Hepatocyte (in vitro differentiated cells): Measurements from ENCODE around the gene SLC28A2. TPM values are rescaled to one million over a fixed set of nuclear protein-coding genes. Genes with fewer than 3 reads are reported as not detected.

Experiments
- DNase-seq: peaks from one replicate; pipeline ENCODE4 v3.0.0-alpha.2; 2016; ENCODE audit warnings: low spot score
- H2AFZ ChIP-seq: fragments of 200-600 bp; sonication (generic); 2 replicates; pipeline ENCODE4 v1.6.0; 2016; ENCODE audit warnings: antibody characterized with exemption, mild to moderate bottlenecking
- H3K27ac ChIP-seq: fragments of 200-600 bp; sonication (generic); 2 replicates; pipeline ENCODE4 v1.5.1; 2016; ENCODE audit warnings: mild to moderate bottlenecking
- H3K27me3 ChIP-seq: fragments of 200-600 bp; sonication (generic); 2 replicates; pipeline ENCODE4 v1.6.1; 2016
- H3K36me3 ChIP-seq: fragments of 200-600 bp; sonication (generic); replicated peaks from 2 replicates; pipeline ENCODE4 v1.5.1; 2016; ENCODE audit warnings: low read depth; ENCODE audit not compliant: insufficient read depth
- H3K4me1 ChIP-seq: fragments of 200-600 bp; sonication (generic); 2 replicates; pipeline ENCODE4 v1.5.1; 2016; ENCODE audit warnings: mild to moderate bottlenecking, moderate library complexity; ENCODE audit not compliant: insufficient read depth
- H3K4me2 ChIP-seq: fragments of 200-600 bp; sonication (generic); 2 replicates; pipeline ENCODE4 v1.6.0; 2016
- H3K4me3 ChIP-seq: fragments of 200-600 bp; sonication (generic); 2 replicates; pipeline ENCODE4 v1.5.1; 2016; ENCODE audit warnings: mild to moderate bottlenecking
- H3K79me2 ChIP-seq: fragments of 200-600 bp; sonication (generic); 2 replicates; pipeline ENCODE4 v1.6.0; 2017; ENCODE audit warnings: mild to moderate bottlenecking
- H3K9me2 ChIP-seq: fragments of 200-600 bp; sonication (generic); replicated peaks from 2 replicates; pipeline ENCODE4 v1.6.0; 2017; ENCODE audit warnings: mild to moderate bottlenecking; ENCODE audit not compliant: insufficient read depth
- H3K9me3 ChIP-seq: fragments of 200-600 bp; sonication (generic); 2 replicates; pipeline ENCODE4 v1.5.1; 2016; ENCODE audit warnings: low read depth, mild to moderate bottlenecking
- H4K20me1 ChIP-seq: fragments of 200-600 bp; sonication (generic); 2 replicates; pipeline ENCODE4 v1.6.0; 2016; ENCODE audit warnings: mild to moderate bottlenecking; ENCODE audit not compliant: insufficient read depth, poor library complexity, severe bottlenecking
- EZH2 ChIP-seq: fragments of 200-600 bp; sonication (generic); IDR thresholded peaks from 2 replicates; pipeline ENCODE4 v1.6.1; 2016; ENCODE audit warnings: antibody characterized with exemption, mild to moderate bottlenecking, borderline replicate concordance
- EZH2phosphoT487 ChIP-seq: fragments of 200-600 bp; sonication (generic); IDR thresholded peaks from one replicate; pipeline ENCODE4 v1.6.1; 2018; ENCODE audit warnings: antibody characterized with exemption, mild to moderate bottlenecking, low read depth, moderate library complexity; ENCODE audit not compliant: unreplicated experiment, severe bottlenecking
- WGBS: methylation state at CpG from one replicate; pipeline ENCODE4 v1.1.6; 2016; ENCODE audit warnings: low lambda C conversion rate; ENCODE audit errors: missing lambda C conversion rate; 5-methylcytosine and 5-hydroxymethylcytosine counted together
- polyA plus RNA-seq: library from polyadenylated mRNA; unstranded; fragments of >200 nt; fragmentation: Nextera tagmentation; extraction: Ambion mirVana; gene quantifications from 2 replicates; pipeline ENCODE4 v1.2.1, GENCODE V29; 2016
- total RNA-seq: library from RNA; depleted of rRNA; stranded (reverse); fragments of >200 nt; gene quantifications from 2 replicates; pipeline ENCODE4 v1.2.3, GENCODE V29; 2014
- TF ChIP-seq, protein P1 (sequence below): fragments of 200-600 bp; sonication (generic); IDR thresholded peaks from 2 replicates; pipeline ENCODE4 v1.5.1; 2016; ENCODE audit warnings: antibody characterized with exemption, mild to moderate bottlenecking; ENCODE audit not compliant: poor library complexity

The SLC28A2 gene
- total and polyA plus RNA-seq, 2 experiments from 2014 or later: 1.5 to 1.8 TPM

DNA sequence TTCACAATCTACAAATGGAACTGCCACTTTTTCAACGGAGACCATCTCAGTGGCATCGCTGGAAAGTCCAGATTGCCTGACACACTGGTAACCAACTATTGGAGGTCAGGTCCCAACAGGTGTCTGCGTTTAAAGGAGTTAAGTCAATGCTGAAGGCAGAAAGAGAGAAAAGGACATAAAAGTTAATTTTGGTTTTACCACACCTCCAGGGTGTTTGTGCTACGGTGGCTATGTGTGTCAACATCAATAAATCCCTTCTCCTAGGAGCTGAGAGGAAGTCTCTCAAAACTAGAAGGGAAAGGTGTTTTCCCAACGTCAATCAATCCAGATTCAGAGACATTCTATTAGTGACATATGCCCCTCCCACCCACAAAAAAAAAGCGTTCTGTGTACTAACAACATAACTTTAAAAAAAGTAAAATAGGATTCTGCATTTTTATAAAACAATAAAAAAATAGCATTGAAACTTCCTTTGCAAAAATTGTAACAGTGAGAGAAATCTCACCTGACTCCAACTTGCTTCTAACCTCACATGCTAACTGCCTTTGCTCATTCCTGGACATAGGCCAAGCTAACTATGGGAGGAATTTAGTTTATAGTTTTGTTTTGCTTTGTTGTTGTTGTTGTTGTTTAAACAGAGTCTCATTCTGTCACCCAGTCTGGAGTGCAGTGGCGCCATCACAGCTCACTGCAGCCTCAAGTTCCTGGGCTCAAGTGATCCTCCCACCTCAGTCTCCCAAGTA lies 67.6 kb downstream of the SLC28A2 start:
- 83% methylated on average over 7 of the region's 7 CpGs for WGBS
- Histone ChIP-seq H3K9me3 (no peaks in the 10 kb centered on the region), H3K4me2 (no peak overlapping the region), H4K20me1 (no peaks in the 10 kb centered on the region), H3K27ac (no peak overlapping the region), H3K9me2 (no peaks in the 10 kb centered on the region), H3K27me3 (no peaks in the 10 kb centered on the region), H2AFZ (no peak overlapping the region), H3K36me3 (no peaks in the 10 kb centered on the region), H3K4me3 (no peak overlapping the region), H3K4me1 (peaks cover 6% of the 10 kb centered on the region), H3K79me2 (no peaks in the 10 kb centered on the region)
- TF ChIP-seq EZH2phosphoT487 (no peak), EZH2 (no peak)
- TF ChIP-seq, protein P1, sequence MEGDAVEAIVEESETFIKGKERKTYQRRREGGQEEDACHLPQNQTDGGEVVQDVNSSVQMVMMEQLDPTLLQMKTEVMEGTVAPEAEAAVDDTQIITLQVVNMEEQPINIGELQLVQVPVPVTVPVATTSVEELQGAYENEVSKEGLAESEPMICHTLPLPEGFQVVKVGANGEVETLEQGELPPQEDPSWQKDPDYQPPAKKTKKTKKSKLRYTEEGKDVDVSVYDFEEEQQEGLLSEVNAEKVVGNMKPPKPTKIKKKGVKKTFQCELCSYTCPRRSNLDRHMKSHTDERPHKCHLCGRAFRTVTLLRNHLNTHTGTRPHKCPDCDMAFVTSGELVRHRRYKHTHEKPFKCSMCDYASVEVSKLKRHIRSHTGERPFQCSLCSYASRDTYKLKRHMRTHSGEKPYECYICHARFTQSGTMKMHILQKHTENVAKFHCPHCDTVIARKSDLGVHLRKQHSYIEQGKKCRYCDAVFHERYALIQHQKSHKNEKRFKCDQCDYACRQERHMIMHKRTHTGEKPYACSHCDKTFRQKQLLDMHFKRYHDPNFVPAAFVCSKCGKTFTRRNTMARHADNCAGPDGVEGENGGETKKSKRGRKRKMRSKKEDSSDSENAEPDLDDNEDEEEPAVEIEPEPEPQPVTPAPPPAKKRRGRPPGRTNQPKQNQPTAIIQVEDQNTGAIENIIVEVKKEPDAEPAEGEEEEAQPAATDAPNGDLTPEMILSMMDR: no peak
- DNase-seq: no peak

DNA sequence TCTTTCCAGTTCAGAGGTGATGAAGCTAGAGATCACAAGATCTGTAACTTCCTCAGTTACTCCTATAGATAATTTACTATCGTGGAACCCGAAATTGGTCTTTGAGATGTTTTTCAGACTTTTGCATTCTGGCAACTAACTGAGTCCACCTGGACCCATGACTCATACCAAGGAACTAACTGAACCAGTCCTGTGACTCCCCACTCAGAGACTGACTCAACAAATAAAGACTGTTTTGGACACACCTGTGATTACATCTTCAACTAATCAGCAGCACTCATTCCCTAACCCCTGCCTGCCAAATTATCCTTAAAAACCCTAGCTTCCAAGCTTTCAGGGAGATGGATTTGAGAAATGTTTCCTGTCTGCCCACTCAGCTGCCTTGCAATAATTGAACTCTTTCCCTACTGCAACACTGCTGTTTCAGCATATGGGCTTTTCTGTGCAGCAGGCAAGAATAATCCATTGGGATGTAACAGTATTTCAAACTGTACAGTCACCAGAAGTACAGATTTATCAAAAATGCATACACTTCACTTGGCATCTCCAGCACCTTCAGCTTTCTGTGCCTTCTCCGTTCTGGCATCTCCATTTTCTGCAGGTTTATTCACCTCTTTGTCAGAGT lies 68.7 kb downstream of the SLC28A2 start:
- H3K9me3 ChIP-seq: no peaks in the 10 kb centered on the region
- H3K79me2 ChIP-seq: no peaks in the 10 kb centered on the region
- no peak for DNase-seq
- TF ChIP-seq, protein P1: no peak
- TF ChIP-seq EZH2: no peak
- no peak for TF ChIP-seq EZH2phosphoT487
- no peaks in the 10 kb centered on the region for H4K20me1 ChIP-seq
- no peaks in the 10 kb centered on the region for H3K27me3 ChIP-seq
- no peaks in the 10 kb centered on the region for H3K9me2 ChIP-seq
- H3K36me3 ChIP-seq: no peaks in the 10 kb centered on the region
- H3K4me1 ChIP-seq: peaks cover 6% of the 10 kb centered on the region
- H3K4me3 ChIP-seq: no peak overlapping the region
- H3K4me2 ChIP-seq: no peak overlapping the region
- no peak overlapping the region for H3K27ac ChIP-seq
- no peak overlapping the region for H2AFZ ChIP-seq
- whole genome bisulfite sequencing: 89% methylated on average over 3 of the region's 3 CpGs

DNA sequence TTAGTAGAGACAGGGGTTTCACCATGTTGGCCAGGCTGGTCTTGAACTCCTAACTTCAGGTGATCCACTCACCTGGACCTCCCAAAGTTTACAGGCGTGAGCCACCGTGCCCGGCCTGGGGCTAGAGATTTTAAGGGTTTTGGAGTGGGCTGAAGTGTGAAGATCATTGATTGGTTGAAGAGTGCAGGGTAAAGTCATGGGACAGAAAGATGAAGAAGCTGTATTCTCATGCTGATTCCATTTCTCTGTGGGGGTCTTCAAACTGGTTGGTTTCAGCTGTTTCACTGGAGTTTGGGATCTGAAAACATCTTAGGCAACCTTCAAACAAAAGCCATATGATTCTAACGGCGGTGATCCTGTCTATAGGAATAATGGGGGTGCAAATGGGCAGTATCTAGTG lies 74.2 kb downstream of the SLC28A2 start:
- Histone ChIP-seq H3K27ac (no peak overlapping the region), H3K4me1 (peaks cover 6% of the 10 kb centered on the region), H3K27me3 (no peaks in the 10 kb centered on the region), H3K9me3 (no peaks in the 10 kb centered on the region), H2AFZ (no peak overlapping the region), H3K4me3 (no peak overlapping the region), H3K4me2 (no peak overlapping the region), H3K36me3 (no peaks in the 10 kb centered on the region), H3K9me2 (no peaks in the 10 kb centered on the region), H4K20me1 (no peaks in the 10 kb centered on the region), H3K79me2 (no peaks in the 10 kb centered on the region)
- WGBS: 78% methylated on average over 5 of the region's 5 CpGs
- DNase-seq: no peak
- TF ChIP-seq EZH2: no peak
- TF ChIP-seq EZH2phosphoT487: no peak
- TF ChIP-seq, protein P1: no peak
